NB4 (cell line): ENCODE results near the gene CST4.

Experiments used
- CTCF ChIP-seq: IDR thresholded peaks from one replicate; pipeline ENCODE4 v1.5.1; 2012; ENCODE audit warnings: low read depth, low read length
- MAX ChIP-seq: IDR thresholded peaks from 2 replicates; pipeline ENCODE4 v1.6.1; 2011; ENCODE audit warnings: low read depth, low read length
- POLR2A ChIP-seq: IDR thresholded peaks from 2 replicates; pipeline ENCODE4 v1.6.1; 2011; ENCODE audit warnings: mild to moderate bottlenecking; ENCODE audit not compliant: insufficient read length; ENCODE audit errors: extremely low read depth

- TF ChIP-seq POLR2A (no peak), CTCF (no peak), MAX (no peak)
Measured at GRCh38 chr20:23640671-23641667, 47.9 kb downstream of the CST4 start.
